K562 (cell line): ENCODE results near the gene SSU72.

ENCODE experiments used
- ATF4 ChIP-seq: fragments of 450-650 bp; formaldehyde crosslinking; IDR thresholded peaks from 2 replicates; pipeline ENCODE4 v1.4.0; 2022; ENCODE audit warnings: mild to moderate bottlenecking, moderate library complexity
- CEBPB ChIP-seq: fragments of 450-650 bp; IDR thresholded peaks from 2 replicates; pipeline ENCODE4 v1.6.1; 2016; ENCODE audit warnings: missing genetic modification characterization, missing compliant biosample characterization
- CHCHD3 ChIP-seq: fragments of 250-450 bp; sonication (Bioruptor Pico); IDR thresholded peaks from 2 replicates; pipeline ENCODE4 v2.1.2; 2022; ENCODE audit warnings: mild to moderate bottlenecking
- CTCF ChIP-seq, 3 experiments: IDR thresholded peaks in 2 of 3; conservative IDR thresholded peaks in 1 of 3; 2 replicates each; pipeline ENCODE4 v1.5.1; 2011 to 2012; ENCODE audit warnings: low read length in 3 of 3, mild to moderate bottlenecking in 3 of 3, control low read depth in 2 of 3, improper control_type of control experiment in 1 of 3, inconsistent platforms in 1 of 3, low read depth in 1 of 3, mixed read lengths in 1 of 3, moderate library complexity in 1 of 3; ENCODE audit not compliant: insufficient read depth in 2 of 3
- ETS1 ChIP-seq: conservative IDR thresholded peaks from 2 replicates; pipeline ENCODE4 v1.6.1; 2011; ENCODE audit warnings: low read depth, mild to moderate bottlenecking, low read length; ENCODE audit not compliant: control insufficient read depth
- MAFK ChIP-seq: IDR thresholded peaks from 2 replicates; pipeline ENCODE4 v1.6.1; 2011; ENCODE audit warnings: low read length, improper control_type of control experiment
- NFATC3 ChIP-seq: fragments of 450-650 bp; IDR thresholded peaks from 2 replicates; pipeline ENCODE4 v1.6.1; 2017; ENCODE audit warnings: mild to moderate bottlenecking
- NRF1 ChIP-seq, 2 experiments: fragments of 450-650 bp; IDR thresholded peaks in 1 of 2; conservative IDR thresholded peaks in 1 of 2; 2 replicates each; pipeline ENCODE4 v1.6.1; 2014; ENCODE audit warnings: mild to moderate bottlenecking in 2 of 2
- PATZ1 ChIP-seq: fragments of 250-450 bp; sonication (Bioruptor Pico); IDR thresholded peaks from 2 replicates; pipeline ENCODE4 v1.5.0; 2020; ENCODE audit warnings: mild to moderate bottlenecking, borderline replicate concordance
- SAFB ChIP-seq: fragments of 200-400 bp; formaldehyde crosslinking; IDR thresholded peaks from 2 replicates; pipeline ENCODE4 v1.6.1; 2017; ENCODE audit warnings: low read depth, low read length, borderline replicate concordance
- ZNF311 ChIP-seq: fragments of 250-450 bp; sonication (Bioruptor Pico); IDR thresholded peaks from 2 replicates; pipeline ENCODE4 v1.4.0; 2020; ENCODE audit warnings: mild to moderate bottlenecking, moderate library complexity

GRCh38 chr1:1567891-1568291 is 6.8 kb downstream of the SSU72 start:
- TF ChIP-seq ETS1: no peak
- no peak for TF ChIP-seq CHCHD3
- TF ChIP-seq PATZ1 (CRISPR knock-in tag): no peak
- TF ChIP-seq CTCF (IDR thresholded peaks at IDR 0.05 in 2 of 3, conservative IDR thresholded peaks at IDR 0.05 in 1 of 3; ENCODE audit: insufficient read depth in 2 of 3, low read depth in 1 of 3, low read length in 3 of 3): no peak
- TF ChIP-seq ATF4 (CRISPR knock-in tag): no peak
- no peak for TF ChIP-seq MAFK
- TF ChIP-seq ZNF311 (CRISPR knock-in tag): no peak
- TF ChIP-seq NFATC3: no peak
- no peak for TF ChIP-seq NRF1 (conservative IDR thresholded peaks at IDR 0.05 in 1 of 2, IDR thresholded peaks at IDR 0.05 in 1 of 2)
- no peak for TF ChIP-seq CEBPB (tag)
- no peak for TF ChIP-seq SAFB
